ENCODE measurements around the gene SOX2. TPM values are rescaled to one million over a fixed set of nuclear protein-coding genes. Genes with fewer than 3 reads are reported as not detected.

SOX2 gene
- total RNA-seq, 1 experiment from 2014 or later, result not detected

- no peaks in the 10 kb centered on the region for H3K36me3 ChIP-seq (ENCODE audit: low read depth, low read length)
- no peak overlapping the region for H3K27ac ChIP-seq (ENCODE audit: low read length)
- H3K79me2 ChIP-seq (ENCODE audit: low read length), result no peaks in the 10 kb centered on the region
- DNase-seq, result no peak
- no peaks in the 10 kb centered on the region for H4K20me1 ChIP-seq (ENCODE audit: low read length)
- ChIA-PET CTCF (no interaction called here), POLR2A (ENCODE audit: unreplicated experiment) (no interaction called here)
- intact Hi-C loops (cut with micrococcal nuclease), result no loop called here
- H3K4me1 ChIP-seq (ENCODE audit: insufficient read depth, low read length), result no peaks in the 10 kb centered on the region
- H2AFZ ChIP-seq (ENCODE audit: low read length), result no peak overlapping the region
- no peak for ATAC-seq
- TF ChIP-seq EZH2 (IDR thresholded peaks at IDR 0.05; ENCODE audit: low read length, unreplicated experiment) (no peak), EZH2phosphoT487 (IDR thresholded peaks at IDR 0.05; ENCODE audit: borderline replicate concordance, low read length) (no peak), CTCF (conservative IDR thresholded peaks at IDR 0.05; ENCODE audit: low read depth, low read length) (no peak)
- H3K4me3 ChIP-seq (ENCODE audit: low read length), result no peak overlapping the region
- H3K27me3 ChIP-seq (ENCODE audit: low read length), result peaks cover 78% of the 10 kb centered on the region
- no TSS peak for BruUV-seq (replicated peaks)
- H3K4me2 ChIP-seq (ENCODE audit: low read length), result no peak overlapping the region
- no peak overlapping the region for H3K9ac ChIP-seq (ENCODE audit: low read length)
- H3K9me2 ChIP-seq (replicated peaks; ENCODE audit: low read length), result no peaks in the 10 kb centered on the region
- no peaks in the 10 kb centered on the region for H3K9me3 ChIP-seq (ENCODE audit: low read length)
- H3F3A ChIP-seq (ENCODE audit: low read length, unreplicated experiment), result no peaks in the 10 kb centered on the region
Measured at GRCh38 chr3:181735911-181736310, 24.2 kb downstream of the SOX2 start.

- Histone ChIP-seq H3F3A (ENCODE audit: low read length, unreplicated experiment) (no peaks in the 10 kb centered on the region), H3K9ac (ENCODE audit: low read length) (no peak overlapping the region), H3K79me2 (ENCODE audit: low read length) (no peaks in the 10 kb centered on the region), H3K27ac (ENCODE audit: low read length) (no peak overlapping the region), H2AFZ (ENCODE audit: low read length) (no peak overlapping the region), H3K9me2 (replicated peaks; ENCODE audit: low read length) (no peaks in the 10 kb centered on the region), H4K20me1 (ENCODE audit: low read length) (no peaks in the 10 kb centered on the region), H3K4me3 (ENCODE audit: low read length) (no peak overlapping the region), H3K9me3 (ENCODE audit: low read length) (no peaks in the 10 kb centered on the region), H3K36me3 (ENCODE audit: low read depth, low read length) (no peaks in the 10 kb centered on the region), H3K4me2 (ENCODE audit: low read length) (no peak overlapping the region), H3K4me1 (ENCODE audit: insufficient read depth, low read length) (no peaks in the 10 kb centered on the region), H3K27me3 (ENCODE audit: low read length) (peaks cover 64% of the 10 kb centered on the region)
- no peak for ATAC-seq
- POLR2A ChIA-PET (ENCODE audit: unreplicated experiment), result no interaction called here
- DNase-seq, result no peak
- BruUV-seq (replicated peaks), result no TSS peak
- CTCF ChIA-PET, result no interaction called here
- intact Hi-C loops (cut with micrococcal nuclease), result no loop called here
- TF ChIP-seq CTCF (conservative IDR thresholded peaks at IDR 0.05; ENCODE audit: low read depth, low read length), result no peak
- no peak for TF ChIP-seq EZH2 (IDR thresholded peaks at IDR 0.05; ENCODE audit: low read length, unreplicated experiment)
Measured at GRCh38 chr3:181738551-181738950, 26.8 kb downstream of the SOX2 start.

- intact Hi-C loops (cut with micrococcal nuclease), result no loop called here
- no peak overlapping the region for H2AFZ ChIP-seq (ENCODE audit: low read length)
Measured at GRCh38 chr3:181739628-181740027, 27.9 kb downstream of the SOX2 start.

More at GRCh38 chr3:181739628-181740027, 27.9 kb downstream of the SOX2 start:
- no peaks in the 10 kb centered on the region for H3K36me3 ChIP-seq (ENCODE audit: low read depth, low read length)
- H3K4me1 ChIP-seq (ENCODE audit: insufficient read depth, low read length), result no peaks in the 10 kb centered on the region
- peaks cover 62% of the 10 kb centered on the region for H3K27me3 ChIP-seq (ENCODE audit: low read length)
- no peak for ATAC-seq
- no peak for TF ChIP-seq EZH2phosphoT487 (IDR thresholded peaks at IDR 0.05; ENCODE audit: borderline replicate concordance, low read length)
- H3K79me2 ChIP-seq (ENCODE audit: low read length), result no peaks in the 10 kb centered on the region
- H3F3A ChIP-seq (ENCODE audit: low read length, unreplicated experiment), result no peaks in the 10 kb centered on the region
- H4K20me1 ChIP-seq (ENCODE audit: low read length), result no peaks in the 10 kb centered on the region
- H3K9me2 ChIP-seq (replicated peaks; ENCODE audit: low read length), result no peaks in the 10 kb centered on the region
- no peak overlapping the region for H3K4me2 ChIP-seq (ENCODE audit: low read length)
- no peak overlapping the region for H3K4me3 ChIP-seq (ENCODE audit: low read length)
- no peak overlapping the region for H3K9ac ChIP-seq (ENCODE audit: low read length)
- CTCF ChIA-PET, result no interaction called here
- no peaks in the 10 kb centered on the region for H3K9me3 ChIP-seq (ENCODE audit: low read length)
- DNase-seq, result peak; percentile 9
- H3K27ac ChIP-seq (ENCODE audit: low read length), result no peak overlapping the region
- BruUV-seq (replicated peaks), result no TSS peak
- POLR2A ChIA-PET (ENCODE audit: unreplicated experiment), result no interaction called here

All from PC-3 (cell line).